Measurements from ENCODE around the gene CXCL14. TPM values are rescaled to one million over a fixed set of nuclear protein-coding genes. Genes with fewer than 3 reads are reported as not detected.

CXCL14 gene
- total and polyA plus RNA-seq, 2 of the 13 experiments (the other 11 are each of a cell fraction or from before 2014, with no cell fraction given), result not detected

DNA sequence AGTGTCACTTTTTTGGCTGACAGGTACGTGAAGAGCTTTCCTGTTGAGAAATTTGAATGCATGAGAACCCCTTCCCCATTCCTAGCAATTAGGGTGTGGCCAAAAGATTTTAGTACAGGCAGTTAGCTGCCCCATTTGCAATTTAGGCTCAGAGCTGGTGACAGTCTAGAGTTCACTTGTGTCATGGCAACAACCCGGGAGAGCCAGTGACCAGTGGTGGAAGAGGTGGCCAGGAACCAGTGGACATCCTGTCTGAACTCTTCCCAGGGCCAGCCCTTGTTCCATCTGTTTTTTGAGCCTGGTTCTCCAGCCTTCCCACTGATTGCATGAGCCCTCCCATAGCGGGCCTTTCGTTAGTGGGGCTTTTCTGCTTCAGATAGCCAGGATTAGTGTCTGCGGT lies 40.5 kb downstream of the CXCL14 start:
- WGBS (ENCODE audit: low lambda C conversion rate), result 54% methylated on average over 4 of the region's 5 CpGs
- Histone ChIP-seq H3K9ac (ENCODE audit: insufficient read depth, low read depth, low read length) (no peak overlapping the region), H3K4me2 (ENCODE audit: low read depth, low read length) (no peak overlapping the region), H3K79me2 (ENCODE audit: insufficient read depth, low read length) (no peaks in the 10 kb centered on the region), H3K27me3 (ENCODE audit: control insufficient read depth in 1 of 2, insufficient read depth in 2 of 2, low read length in 2 of 2) (peaks cover 6 to 42% of the 10 kb centered on the region in 2 experiments; a peak in 4 of 5 replicates), H3K9me3 (ENCODE audit: low read length) (no peaks in the 10 kb centered on the region), H3K4me3 (replicated peaks in 1 of 3; ENCODE audit: insufficient read depth in 1 of 3, low read depth in 2 of 3, low read length in 3 of 3) (no peak overlapping the region), H4K20me1 (ENCODE audit: insufficient read depth, low read length) (no peaks in the 10 kb centered on the region), H3K27ac (ENCODE audit: extremely low read length, insufficient read depth, low read length) (no peak overlapping the region), H3K36me3 (replicated peaks in 1 of 2; ENCODE audit: control insufficient read depth in 1 of 2, insufficient read depth in 2 of 2, low read length in 2 of 2) (no peaks in the 10 kb centered on the region), H2AFZ (ENCODE audit: low read length) (no peak overlapping the region), H3K4me1 (ENCODE audit: insufficient read depth, low read length) (no peaks in the 10 kb centered on the region)
- BruUV-seq (replicated peaks), result no TSS peak
- POLR2A ChIA-PET, result no interaction called here
- CTCF ChIA-PET (ENCODE audit: low intra/inter-chr PET ratio, low total read pairs), result no interaction called here
- DNase-seq (ENCODE audit: low spot score), result no peak
- no peak for ATAC-seq
- TF ChIP-seq ZSCAN25 (CRISPR knock-in tag; IDR thresholded peaks at IDR 0.05) (no peak), NR2C2 (CRISPR knock-in tag; IDR thresholded peaks at IDR 0.05; ENCODE audit: borderline replicate concordance) (no peak), CBX2 (IDR thresholded peaks at IDR 0.05; ENCODE audit: low read depth, low read length) (no peak), CBX2 (CRISPR knock-in tag; IDR thresholded peaks at IDR 0.05; ENCODE audit: low read depth) (no peak)
- FAIRE-seq, result no peak
- in situ Hi-C loops (cut with HindIII; ENCODE audit: extremely low pct_ligation_motif_present, low pct_unique_long_range_greater_than_20kb), result no loop called here
- intact Hi-C loops (cut with micrococcal nuclease; ENCODE audit: unreplicated experiment), result no loop called here

DNA sequence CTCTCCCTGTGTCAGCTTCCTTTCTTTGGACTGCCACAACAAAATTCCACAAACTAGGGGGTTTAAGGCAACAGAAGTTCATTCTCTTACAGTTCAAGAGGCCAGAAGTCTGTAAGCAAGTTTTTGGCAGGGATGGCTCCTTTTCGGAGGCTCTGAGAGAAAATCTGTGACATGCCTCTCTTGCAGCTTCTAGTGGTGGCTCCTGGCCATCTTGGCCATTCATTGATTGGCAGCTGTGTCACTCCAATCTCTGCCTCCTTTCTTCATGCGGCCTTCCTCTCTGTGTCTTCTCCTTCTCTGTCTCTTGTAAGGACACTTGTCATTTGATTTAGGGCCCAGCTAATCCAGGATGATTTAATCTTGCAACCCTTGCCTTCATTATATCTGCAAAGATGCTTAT lies 41.0 kb downstream of the CXCL14 start:
- 46% methylated on average over 2 of the region's 2 CpGs for WGBS (ENCODE audit: low lambda C conversion rate)
- DNase-seq (ENCODE audit: low spot score) (no peak), FAIRE-seq (no peak), ATAC-seq (no peak)
- Histone ChIP-seq H3K4me3 (replicated peaks in 1 of 3; ENCODE audit: insufficient read depth in 1 of 3, low read depth in 2 of 3, low read length in 3 of 3) (no peak overlapping the region), H3K4me1 (ENCODE audit: insufficient read depth, low read length) (no peaks in the 10 kb centered on the region), H3K79me2 (ENCODE audit: insufficient read depth, low read length) (no peaks in the 10 kb centered on the region), H3K9me3 (ENCODE audit: low read length) (no peaks in the 10 kb centered on the region), H4K20me1 (ENCODE audit: insufficient read depth, low read length) (no peaks in the 10 kb centered on the region), H3K27ac (ENCODE audit: extremely low read length, insufficient read depth, low read length) (no peak overlapping the region), H2AFZ (ENCODE audit: low read length) (no peak overlapping the region), H3K27me3 (ENCODE audit: control insufficient read depth in 1 of 2, insufficient read depth in 2 of 2, low read length in 2 of 2) (peaks cover 6 to 46% of the 10 kb centered on the region in 2 experiments; a peak in 4 of 5 replicates), H3K9ac (ENCODE audit: insufficient read depth, low read depth, low read length) (no peak overlapping the region), H3K36me3 (replicated peaks in 1 of 2; ENCODE audit: control insufficient read depth in 1 of 2, insufficient read depth in 2 of 2, low read length in 2 of 2) (no peaks in the 10 kb centered on the region), H3K4me2 (ENCODE audit: low read depth, low read length) (no peak overlapping the region)
- in situ Hi-C loops (cut with HindIII; ENCODE audit: extremely low pct_ligation_motif_present, low pct_unique_long_range_greater_than_20kb) (no loop called here), intact Hi-C loops (cut with micrococcal nuclease; ENCODE audit: unreplicated experiment) (no loop called here)
- POLR2A ChIA-PET, result no interaction called here
- CTCF ChIA-PET (ENCODE audit: low intra/inter-chr PET ratio, low total read pairs), result no interaction called here
- BruUV-seq (replicated peaks), result no TSS peak
- no peak for TF ChIP-seq PHF20 (CRISPR knock-in tag; IDR thresholded peaks at IDR 0.05)
- no peak for TF ChIP-seq ZFP37 (CRISPR knock-in tag; IDR thresholded peaks at IDR 0.05; ENCODE audit: borderline replicate concordance)
- no peak for TF ChIP-seq HMGA1 (CRISPR knock-in tag; conservative IDR thresholded peaks at IDR 0.05)
- TF ChIP-seq, protein P1, sequence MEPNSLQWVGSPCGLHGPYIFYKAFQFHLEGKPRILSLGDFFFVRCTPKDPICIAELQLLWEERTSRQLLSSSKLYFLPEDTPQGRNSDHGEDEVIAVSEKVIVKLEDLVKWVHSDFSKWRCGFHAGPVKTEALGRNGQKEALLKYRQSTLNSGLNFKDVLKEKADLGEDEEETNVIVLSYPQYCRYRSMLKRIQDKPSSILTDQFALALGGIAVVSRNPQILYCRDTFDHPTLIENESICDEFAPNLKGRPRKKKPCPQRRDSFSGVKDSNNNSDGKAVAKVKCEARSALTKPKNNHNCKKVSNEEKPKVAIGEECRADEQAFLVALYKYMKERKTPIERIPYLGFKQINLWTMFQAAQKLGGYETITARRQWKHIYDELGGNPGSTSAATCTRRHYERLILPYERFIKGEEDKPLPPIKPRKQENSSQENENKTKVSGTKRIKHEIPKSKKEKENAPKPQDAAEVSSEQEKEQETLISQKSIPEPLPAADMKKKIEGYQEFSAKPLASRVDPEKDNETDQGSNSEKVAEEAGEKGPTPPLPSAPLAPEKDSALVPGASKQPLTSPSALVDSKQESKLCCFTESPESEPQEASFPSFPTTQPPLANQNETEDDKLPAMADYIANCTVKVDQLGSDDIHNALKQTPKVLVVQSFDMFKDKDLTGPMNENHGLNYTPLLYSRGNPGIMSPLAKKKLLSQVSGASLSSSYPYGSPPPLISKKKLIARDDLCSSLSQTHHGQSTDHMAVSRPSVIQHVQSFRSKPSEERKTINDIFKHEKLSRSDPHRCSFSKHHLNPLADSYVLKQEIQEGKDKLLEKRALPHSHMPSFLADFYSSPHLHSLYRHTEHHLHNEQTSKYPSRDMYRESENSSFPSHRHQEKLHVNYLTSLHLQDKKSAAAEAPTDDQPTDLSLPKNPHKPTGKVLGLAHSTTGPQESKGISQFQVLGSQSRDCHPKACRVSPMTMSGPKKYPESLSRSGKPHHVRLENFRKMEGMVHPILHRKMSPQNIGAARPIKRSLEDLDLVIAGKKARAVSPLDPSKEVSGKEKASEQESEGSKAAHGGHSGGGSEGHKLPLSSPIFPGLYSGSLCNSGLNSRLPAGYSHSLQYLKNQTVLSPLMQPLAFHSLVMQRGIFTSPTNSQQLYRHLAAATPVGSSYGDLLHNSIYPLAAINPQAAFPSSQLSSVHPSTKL (CRISPR knock-in tag; IDR thresholded peaks at IDR 0.05), result no peak
- TF ChIP-seq KDM6A (CRISPR knock-in tag; IDR thresholded peaks at IDR 0.05; ENCODE audit: low read depth), result no peak
- TF ChIP-seq GZF1 (CRISPR knock-in tag; IDR thresholded peaks at IDR 0.05), result no peak
- TF ChIP-seq ISX (CRISPR knock-in tag; conservative IDR thresholded peaks at IDR 0.05), result no peak
- TF ChIP-seq ZNF260 (CRISPR knock-in tag; IDR thresholded peaks at IDR 0.05; ENCODE audit: borderline replicate concordance, low read depth), result no peak
- no peak for TF ChIP-seq ONECUT2 (CRISPR knock-in tag; IDR thresholded peaks at IDR 0.05)
- no peak for TF ChIP-seq NR2C2 (CRISPR knock-in tag; IDR thresholded peaks at IDR 0.05; ENCODE audit: borderline replicate concordance)
- TF ChIP-seq, protein P2, sequence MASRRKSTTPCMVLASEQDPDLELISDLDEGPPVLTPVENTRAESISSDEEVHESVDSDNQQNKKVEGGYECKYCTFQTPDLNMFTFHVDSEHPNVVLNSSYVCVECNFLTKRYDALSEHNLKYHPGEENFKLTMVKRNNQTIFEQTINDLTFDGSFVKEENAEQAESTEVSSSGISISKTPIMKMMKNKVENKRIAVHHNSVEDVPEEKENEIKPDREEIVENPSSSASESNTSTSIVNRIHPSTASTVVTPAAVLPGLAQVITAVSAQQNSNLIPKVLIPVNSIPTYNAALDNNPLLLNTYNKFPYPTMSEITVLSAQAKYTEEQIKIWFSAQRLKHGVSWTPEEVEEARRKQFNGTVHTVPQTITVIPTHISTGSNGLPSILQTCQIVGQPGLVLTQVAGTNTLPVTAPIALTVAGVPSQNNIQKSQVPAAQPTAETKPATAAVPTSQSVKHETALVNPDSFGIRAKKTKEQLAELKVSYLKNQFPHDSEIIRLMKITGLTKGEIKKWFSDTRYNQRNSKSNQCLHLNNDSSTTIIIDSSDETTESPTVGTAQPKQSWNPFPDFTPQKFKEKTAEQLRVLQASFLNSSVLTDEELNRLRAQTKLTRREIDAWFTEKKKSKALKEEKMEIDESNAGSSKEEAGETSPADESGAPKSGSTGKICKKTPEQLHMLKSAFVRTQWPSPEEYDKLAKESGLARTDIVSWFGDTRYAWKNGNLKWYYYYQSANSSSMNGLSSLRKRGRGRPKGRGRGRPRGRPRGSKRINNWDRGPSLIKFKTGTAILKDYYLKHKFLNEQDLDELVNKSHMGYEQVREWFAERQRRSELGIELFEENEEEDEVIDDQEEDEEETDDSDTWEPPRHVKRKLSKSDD (CRISPR knock-in tag; IDR thresholded peaks at IDR 0.05; ENCODE audit: low read depth), result no peak

All from HepG2 (cell line).